ENCODE data around the gene SUN1. TPM values are rescaled to one million over a fixed set of nuclear protein-coding genes. Genes with fewer than 3 reads are reported as not detected.

Gene SUN1
- total and polyA plus RNA-seq, 10 of the 15 experiments (the other 5 are each of a cell fraction or from before 2014, with no cell fraction given), result 27.8 to 107 (median 65.8) TPM

GRCh38 chr7:909358-910329 is 77.4 kb downstream of the SUN1 start (continued):
- 0 out of 2 replicates have a peak, but pooled peaks have one; percentile 22 for TF ChIP-seq RELB (IDR thresholded peaks at IDR 0.05; ENCODE audit: low read depth)
- TF ChIP-seq ZNF217 (IDR thresholded peaks at IDR 0.05), result peak; percentile 84
- peak in 1 of 2 experiments; percentile 26; a peak in 2 of 4 replicates for TF ChIP-seq IKZF2 (IDR thresholded peaks at IDR 0.05)
- TF ChIP-seq ZBTB40 (IDR thresholded peaks at IDR 0.05; ENCODE audit: borderline replicate concordance), result no peak
- TF ChIP-seq ZBED1 (IDR thresholded peaks at IDR 0.05; ENCODE audit: borderline replicate concordance), result no peak
- TF ChIP-seq USF2 (IDR thresholded peaks at IDR 0.05; ENCODE audit: borderline replicate concordance, low read depth, low read length), result peak; percentile 26; the same call in 1 of the 2 replicates
- TF ChIP-seq JUND (IDR thresholded peaks at IDR 0.05; ENCODE audit: low read depth, low read length), result no peak
- TF ChIP-seq CBX5 (IDR thresholded peaks at IDR 0.05; ENCODE audit: low read depth), result no peak
- peak; percentile 76; the same call in 1 of the 2 replicates for TF ChIP-seq ZNF384 (IDR thresholded peaks at IDR 0.05; ENCODE audit: borderline replicate concordance, low read depth, low read length)
- TF ChIP-seq EED (IDR thresholded peaks at IDR 0.05; ENCODE audit: low read depth), result 0 out of 2 replicates have a peak, but pooled peaks have one; percentile 14
- peak; percentile 71 for TF ChIP-seq BACH1 (IDR thresholded peaks at IDR 0.05; ENCODE audit: borderline replicate concordance)
- TF ChIP-seq PAX5 (IDR thresholded peaks at IDR 0.05; ENCODE audit: borderline replicate concordance, low read depth, low read length), result peak; percentile 25; the same call in 1 of the 2 replicates
- peak; percentile 71 for TF ChIP-seq USF1 (IDR thresholded peaks at IDR 0.05; ENCODE audit: borderline replicate concordance, extremely low read length, insufficient read depth, low read depth, low read length)
- TF ChIP-seq MEF2B (IDR thresholded peaks at IDR 0.05; ENCODE audit: partially characterized antibody, poor library complexity, severe bottlenecking), result peak; percentile 17
- TF ChIP-seq ZNF207 (IDR thresholded peaks at IDR 0.05; ENCODE audit: borderline replicate concordance), result no peak
- peak; percentile 26; the same call in 1 of the 2 replicates for TF ChIP-seq MTA2 (IDR thresholded peaks at IDR 0.05; ENCODE audit: low read depth)
- TF ChIP-seq MLLT1 (IDR thresholded peaks at IDR 0.05), result 0 out of 2 replicates have a peak, but pooled peaks have one; percentile 61
- TF ChIP-seq GATAD2B (conservative IDR thresholded peaks at IDR 0.05; ENCODE audit: low read depth), result peak; percentile 35; the same call in 1 of the 2 replicates
